DMS 273 (cell line): ENCODE results near the gene SFSWAP.
"Not testable (repeated sequence)": the region's sequence is repeated elsewhere in the genome, so short reads cannot be mapped to it uniquely, and the experiment has no call there.

Experiments
- DNase-seq: peaks from one replicate; lab custom pipeline; 2025; ENCODE audit not compliant: unreplicated experiment; lab: John Stamatoyannopoulos, UW

Gene SFSWAP

GRCh38 chr12:131710464-131711457, at the start of gene SFSWAP:
Gene SFSWAP, plus strand, starts transcription at chr12:131711090. Its CDS starts 140 bp downstream, at chr12:131711230.
- DNase-seq: peak; percentile 82

GRCh38 chr12:131661170-131661985, 49.5 kb upstream of the SFSWAP start:
- DNase-seq: not testable (repeated sequence)

GRCh38 chr12:131661986-131662288, 49.0 kb upstream of the SFSWAP start:
- DNase-seq: not testable (repeated sequence)

- not testable (repeated sequence) for DNase-seq
Measured at GRCh38 chr12:131662346-131662745, 48.5 kb upstream of the SFSWAP start.

- not testable (repeated sequence) for DNase-seq
Measured at GRCh38 chr12:131665666-131666065, 45.2 kb upstream of the SFSWAP start.

GRCh38 chr12:131666486-131666885, 44.4 kb upstream of the SFSWAP start:
- DNase-seq: not testable (repeated sequence)

GRCh38 chr12:131666978-131667601, 43.8 kb upstream of the SFSWAP start:
- not testable (repeated sequence) for DNase-seq

- DNase-seq: no peak
Measured at GRCh38 chr12:131671276-131671675, 39.6 kb upstream of the SFSWAP start.

- DNase-seq: no peak
Measured at GRCh38 chr12:131671871-131672270, 39.0 kb upstream of the SFSWAP start.

- DNase-seq: no peak
Measured at GRCh38 chr12:131672311-131672940, 38.5 kb upstream of the SFSWAP start.

- no peak for DNase-seq
Measured at GRCh38 chr12:131672941-131673887, 37.7 kb upstream of the SFSWAP start.

- DNase-seq: no peak
Measured at GRCh38 chr12:131673888-131674257, 37.0 kb upstream of the SFSWAP start.

GRCh38 chr12:131674373-131674772, 36.5 kb upstream of the SFSWAP start:
- DNase-seq: no peak

GRCh38 chr12:131675126-131676080, 35.5 kb upstream of the SFSWAP start:
- no peak for DNase-seq

- DNase-seq: no peak
Measured at GRCh38 chr12:131676544-131676943, 34.3 kb upstream of the SFSWAP start.

GRCh38 chr12:131677067-131677466, 33.8 kb upstream of the SFSWAP start:
- DNase-seq: not testable (repeated sequence)

GRCh38 chr12:131677699-131678098, 33.2 kb upstream of the SFSWAP start:
- no peak for DNase-seq

GRCh38 chr12:131678389-131679181, 32.3 kb upstream of the SFSWAP start:
- not testable (repeated sequence) for DNase-seq
